Fibroblast of gingiva (primary cell): ENCODE results near the gene PRKCA.
A peak's percentile ranks its signal among the peaks of the same experiment; 100 is the strongest.

Experiments
- DNase-seq: peaks from one replicate; pipeline ENCODE4 v3.0.0-alpha.2; 2011; ENCODE audit warnings: low read depth

The PRKCA gene

DNA sequence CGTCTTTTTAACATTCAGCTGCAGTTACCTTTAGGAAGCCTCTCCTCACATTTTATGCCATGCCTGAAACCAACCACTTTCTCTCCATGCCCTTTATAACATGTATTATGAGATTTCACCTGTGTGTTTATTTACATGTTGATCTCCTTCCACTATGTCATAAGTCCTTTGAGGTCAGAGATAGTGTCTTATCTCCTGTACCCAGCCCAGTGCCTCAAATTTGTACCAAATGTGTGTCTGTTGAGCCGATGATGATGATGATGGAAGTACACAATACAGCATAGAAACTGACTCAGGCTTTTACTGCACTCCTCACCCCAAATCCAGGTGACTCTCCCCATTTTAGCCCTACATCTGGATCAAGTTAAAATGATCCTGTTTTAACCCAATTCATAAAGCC, 353.0 kb downstream of the PRKCA start:
- no peak for DNase-seq

DNA sequence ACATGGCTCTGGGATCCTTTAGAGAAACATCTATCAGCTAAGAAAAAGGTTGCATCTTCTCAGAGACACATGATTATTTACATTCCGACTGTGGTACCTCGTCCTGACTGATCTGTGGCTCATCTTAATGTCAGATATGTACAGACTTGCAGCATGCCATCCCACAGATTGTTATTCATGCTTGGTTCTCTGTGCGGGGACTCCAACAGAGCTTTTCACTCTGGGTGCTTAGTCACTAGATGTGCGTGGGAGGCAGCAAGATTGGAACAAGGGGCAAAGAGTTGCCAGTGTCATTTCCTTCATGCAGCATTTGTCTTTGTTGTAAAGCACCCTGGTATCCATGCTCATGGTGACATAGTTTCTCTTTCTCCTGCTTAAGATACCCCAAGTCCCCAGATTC, 353.4 kb downstream of the PRKCA start:
- DNase-seq, result peak; percentile 28

DNA sequence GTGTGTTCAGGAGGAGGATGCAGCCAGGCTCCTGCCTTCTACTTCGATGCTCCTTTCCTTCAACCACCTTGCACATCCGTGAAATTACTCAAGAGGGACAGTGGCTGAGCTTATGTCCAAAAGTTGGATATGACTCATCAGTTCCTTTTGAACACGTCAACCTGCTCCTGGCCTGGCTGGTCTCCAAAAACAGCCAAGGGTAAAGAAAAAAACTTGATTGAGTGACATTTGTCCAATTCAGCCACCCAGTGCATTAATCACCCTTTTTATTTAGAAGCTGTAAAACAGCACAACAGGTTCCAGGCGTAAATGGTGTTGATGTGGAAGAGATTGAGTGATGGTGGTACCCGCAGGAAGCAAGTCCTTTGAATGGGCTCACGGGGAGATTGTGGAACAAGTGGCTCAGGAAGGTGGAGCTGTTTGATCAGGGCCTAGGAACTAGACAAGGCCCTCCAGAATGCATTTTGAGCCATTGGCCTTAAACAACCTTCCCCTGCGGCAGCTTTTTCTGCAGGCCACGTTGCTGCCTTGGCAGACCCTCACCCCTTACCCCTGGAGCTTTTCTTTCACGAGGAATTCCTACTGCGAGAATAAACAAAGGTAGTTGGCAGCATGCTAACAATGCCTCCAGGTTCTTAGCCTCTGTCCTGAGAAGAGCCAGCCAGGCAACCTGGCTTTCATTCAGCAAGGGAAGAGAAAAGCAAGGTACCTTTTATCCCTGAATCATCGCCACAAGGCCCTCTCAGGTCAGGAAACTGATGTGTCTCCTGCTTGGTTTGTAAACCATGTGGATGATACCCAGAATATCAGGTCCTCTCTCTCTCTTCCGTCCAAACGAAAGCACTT, 359.2 kb downstream of the PRKCA start:
- peak; percentile 18 for DNase-seq

DNA sequence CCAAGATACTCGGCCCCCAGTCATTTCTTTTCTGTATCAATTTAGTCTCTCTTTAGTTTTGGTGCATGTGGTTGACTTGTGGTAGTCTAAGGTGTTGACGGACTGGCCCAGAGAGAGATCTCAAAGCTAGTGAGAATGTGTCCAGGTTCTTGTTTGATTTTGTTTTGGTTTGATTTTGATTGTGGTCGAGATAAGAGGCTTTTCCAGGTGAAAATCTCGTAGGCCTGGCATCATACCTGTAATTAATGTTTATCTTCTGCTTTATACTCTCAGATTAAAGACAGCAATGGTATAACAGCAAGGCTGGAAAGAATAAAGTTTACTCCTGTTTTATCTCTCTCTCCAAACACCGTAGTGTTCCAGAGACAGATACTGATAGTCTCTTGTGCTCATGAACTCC, 360.1 kb downstream of the PRKCA start:
- DNase-seq, result no peak

DNA sequence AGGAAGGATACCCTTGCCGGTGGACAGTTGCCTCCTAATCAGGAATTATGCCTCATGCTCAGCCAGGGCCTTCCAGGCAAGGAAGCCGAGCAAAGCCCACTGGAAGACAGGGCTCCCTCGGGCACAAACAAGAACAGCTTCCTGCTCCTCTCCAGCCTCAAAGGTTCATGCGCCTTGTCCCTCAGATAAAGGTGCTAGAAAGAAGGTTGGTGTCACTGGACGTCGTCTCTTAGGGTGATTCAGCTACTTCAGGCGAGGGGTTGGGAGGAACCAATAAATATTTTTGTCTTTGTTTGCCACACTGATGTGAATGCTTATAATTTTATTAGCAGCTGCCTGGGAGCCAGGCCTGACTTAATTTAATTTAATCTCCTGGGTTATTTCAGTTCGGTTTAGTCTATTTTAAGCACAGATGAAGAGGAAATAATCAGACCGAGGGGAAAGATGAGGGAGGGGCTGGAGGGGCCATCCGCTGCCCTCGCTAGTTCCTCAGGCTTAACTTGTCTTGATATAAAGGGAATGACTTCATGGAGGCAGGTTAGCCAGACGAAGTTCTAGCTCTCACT, 360.7 kb downstream of the PRKCA start:
- no peak for DNase-seq

DNA sequence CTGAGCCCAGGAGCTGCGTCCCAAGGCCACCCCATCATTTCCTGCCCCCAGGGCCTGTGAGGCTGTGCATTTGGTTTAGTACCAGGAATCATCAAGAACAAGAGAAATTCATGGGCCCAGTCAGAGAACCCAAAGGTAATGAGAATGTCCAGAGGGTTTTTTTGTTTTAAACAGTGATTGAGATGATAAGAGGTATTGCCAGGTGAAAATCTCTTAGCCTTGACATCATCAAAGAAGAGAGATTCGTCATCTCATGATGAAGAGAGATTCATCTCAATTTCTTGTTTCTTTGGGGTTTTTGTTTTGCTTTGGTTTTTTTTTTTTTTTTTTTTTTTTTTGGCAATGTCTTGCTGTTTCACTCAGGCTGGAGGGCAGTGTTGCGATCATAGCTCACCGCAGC, 361.9 kb downstream of the PRKCA start:
- DNase-seq, result no peak

DNA sequence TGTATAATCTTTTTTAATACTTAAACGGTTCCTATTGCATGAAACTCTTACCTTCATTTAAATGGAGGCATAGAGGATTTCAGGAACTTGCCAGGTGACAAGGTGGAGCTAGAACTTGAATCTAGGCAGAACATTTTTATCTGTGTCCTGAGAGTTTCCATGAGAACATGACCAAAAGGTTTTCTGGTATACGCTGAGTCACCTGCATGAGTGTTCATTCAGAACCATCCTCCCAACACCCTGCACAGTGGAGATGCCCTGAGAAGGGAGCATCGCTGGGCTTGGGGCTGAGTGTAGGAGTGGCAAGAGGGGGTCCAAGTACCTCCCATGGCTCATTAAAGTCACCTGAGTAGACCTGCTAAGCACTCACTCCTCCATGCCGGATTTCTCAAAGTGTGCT, 362.8 kb downstream of the PRKCA start:
- no peak for DNase-seq

DNA sequence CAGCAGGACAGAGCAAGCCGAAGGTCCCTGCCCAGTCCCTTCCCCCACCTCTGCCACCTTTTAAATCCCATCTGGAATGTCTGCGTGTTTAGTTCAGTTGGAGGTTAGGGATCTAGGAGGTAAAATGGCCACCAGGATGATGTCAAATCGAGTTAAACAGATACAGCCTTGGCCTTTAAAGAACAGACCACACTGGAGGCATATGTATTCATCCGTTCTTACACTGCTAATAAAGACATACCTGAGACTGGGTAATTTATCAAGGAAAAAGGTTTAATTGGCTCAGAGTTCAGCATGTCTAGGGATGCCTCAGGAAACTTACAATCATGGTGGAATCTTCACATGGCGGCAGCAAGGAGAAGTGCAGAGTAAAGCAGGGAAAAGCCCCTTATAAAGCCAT, 364.7 kb downstream of the PRKCA start:
- no peak for DNase-seq

DNA sequence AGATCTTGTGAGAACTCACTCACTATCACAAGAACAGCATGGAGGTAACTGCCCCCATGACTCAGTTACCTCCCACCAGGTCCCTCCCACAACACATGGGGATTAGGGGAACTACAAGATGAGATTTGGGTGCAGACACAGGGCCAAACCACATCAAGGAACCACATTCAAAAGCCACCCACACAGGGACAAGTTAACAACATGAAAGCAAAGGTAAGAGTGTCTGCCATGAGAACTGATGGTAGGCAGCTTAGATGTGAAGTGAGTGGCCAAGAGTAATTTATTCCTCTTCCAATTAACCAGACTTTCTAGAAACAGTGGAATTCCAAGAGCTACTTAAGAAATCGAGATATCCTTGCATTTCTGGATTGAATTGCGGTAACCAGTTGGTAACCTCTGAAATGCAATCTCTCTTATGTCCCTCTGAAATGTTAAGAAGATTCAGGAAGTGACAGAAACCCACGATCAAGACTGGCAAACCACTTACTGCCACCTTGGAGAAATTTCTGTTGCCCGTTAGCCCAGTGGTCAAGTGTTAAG, 365.1 kb downstream of the PRKCA start:
- no peak for DNase-seq

DNA sequence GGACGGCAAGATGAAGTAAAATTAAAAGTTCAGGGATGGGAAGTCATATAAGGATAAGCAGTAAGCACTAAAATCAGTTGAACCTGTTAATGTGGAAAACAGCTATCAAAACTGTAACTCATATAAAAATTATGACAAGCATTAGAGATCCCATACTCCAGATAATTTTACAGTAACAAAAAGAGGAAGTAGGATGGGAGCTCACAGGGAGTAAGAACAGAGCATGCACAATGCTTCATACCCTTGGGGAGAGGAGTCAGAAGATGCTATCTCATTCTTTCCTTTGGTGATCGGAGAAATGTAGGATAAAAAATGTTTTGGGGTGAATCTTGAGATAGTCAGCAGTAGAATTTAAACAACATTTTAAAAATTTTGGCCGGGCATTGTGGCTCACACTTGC, 367.8 kb downstream of the PRKCA start:
- no peak for DNase-seq

DNA sequence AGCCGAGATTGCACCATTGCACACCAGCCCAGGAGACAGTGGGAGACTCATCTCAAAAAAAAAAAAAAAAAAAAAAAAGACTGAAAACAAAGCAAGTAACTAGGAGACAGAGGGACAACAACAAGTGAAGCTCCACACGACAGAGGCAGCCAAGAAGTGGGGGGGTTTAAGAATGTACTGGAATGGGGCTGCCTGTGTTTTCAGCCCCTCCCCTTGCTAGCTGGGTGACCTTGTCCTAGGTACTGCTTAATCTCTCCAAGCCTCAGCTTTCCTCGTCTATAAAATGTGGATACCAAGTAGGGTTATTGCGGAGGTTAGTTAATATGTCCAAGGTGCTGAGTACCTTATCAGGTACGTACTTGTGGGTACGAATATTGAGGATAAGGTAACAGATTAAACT, 368.7 kb downstream of the PRKCA start:
- peak; percentile 25 for DNase-seq

DNA sequence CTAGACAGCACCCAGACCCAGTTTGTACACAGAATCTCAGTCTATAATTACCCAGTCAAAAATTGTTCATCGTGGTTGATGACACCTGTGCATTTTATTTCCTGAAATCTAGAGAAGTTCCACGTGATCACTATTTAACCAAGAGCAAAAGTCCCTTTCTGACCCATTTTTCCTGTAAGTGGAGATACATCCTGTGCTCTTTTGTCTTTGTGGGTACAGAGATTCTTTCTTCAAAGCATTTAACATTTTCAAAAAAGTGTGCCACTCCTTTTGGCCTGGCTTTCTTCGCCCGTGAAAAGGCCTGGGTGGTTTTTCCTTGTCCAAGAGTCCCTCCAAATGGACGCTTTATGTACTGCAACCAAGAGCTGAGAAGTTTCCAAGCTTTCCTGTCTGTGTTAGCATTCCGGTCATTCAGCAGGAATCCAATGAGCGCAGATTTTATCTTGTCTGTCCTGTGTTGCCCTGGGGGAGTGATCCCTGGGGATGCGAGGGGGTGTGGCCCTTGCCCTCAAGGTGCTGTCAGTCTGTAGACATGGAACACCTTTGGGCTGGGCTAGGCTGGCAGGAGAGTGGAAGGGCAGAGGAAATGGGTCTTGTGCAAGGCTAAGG, 371.4 kb downstream of the PRKCA start:
- peak; percentile 70 for DNase-seq

DNA sequence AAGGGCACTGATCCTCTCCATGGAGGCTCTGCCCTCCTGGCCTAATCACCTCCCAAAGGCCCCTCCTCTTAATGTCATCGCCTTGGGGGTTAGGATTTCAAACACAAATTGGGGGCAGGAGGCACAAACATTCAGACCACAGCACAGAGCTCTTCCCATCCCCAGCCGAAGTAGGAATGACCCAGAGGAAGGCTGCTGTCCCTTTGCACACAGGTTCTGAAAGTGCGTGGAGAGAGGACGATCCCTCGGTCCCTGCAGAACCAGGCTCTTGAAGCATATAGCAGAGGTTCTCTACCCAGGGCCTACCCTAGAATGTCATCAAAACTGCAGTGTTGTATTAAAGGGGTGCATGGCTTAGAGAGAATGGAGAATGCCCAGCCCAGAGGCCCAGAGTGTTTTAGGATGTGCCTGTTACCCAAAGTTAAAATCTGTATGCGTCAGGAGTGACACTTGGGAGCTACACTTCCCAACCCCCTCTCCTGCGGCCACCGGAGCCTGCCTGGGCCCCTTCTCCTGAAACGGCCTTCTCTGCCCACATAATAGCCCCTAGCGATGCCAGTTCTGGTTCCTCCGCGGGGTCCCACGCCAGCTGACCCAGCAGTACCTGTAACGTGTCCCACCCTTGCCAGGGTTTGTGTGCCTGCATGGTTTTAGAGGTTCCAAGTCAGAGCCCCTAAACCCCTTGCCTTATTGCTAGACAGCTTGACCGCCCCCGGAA, 373.0 kb downstream of the PRKCA start:
- no peak for DNase-seq

DNA sequence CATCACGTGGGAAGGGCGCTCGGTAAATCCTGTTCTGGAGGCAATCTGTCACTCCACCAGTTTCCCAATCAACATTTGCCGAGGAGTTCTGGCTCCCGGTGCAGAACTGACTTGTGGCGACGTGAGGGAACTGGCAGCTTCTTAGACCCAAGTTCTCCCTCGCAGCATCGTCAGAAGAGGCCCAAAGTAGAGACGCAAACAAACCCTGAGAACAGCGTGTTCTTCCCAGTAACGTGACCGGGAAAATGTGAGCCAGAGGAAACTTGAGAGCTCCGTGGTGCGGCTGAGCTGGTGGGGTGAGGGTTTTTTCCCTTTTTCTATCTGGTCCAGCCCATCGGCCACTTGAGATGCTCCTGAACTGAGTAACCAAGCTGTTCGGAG, 373.6 kb downstream of the PRKCA start:
- DNase-seq, result peak; percentile 98

DNA sequence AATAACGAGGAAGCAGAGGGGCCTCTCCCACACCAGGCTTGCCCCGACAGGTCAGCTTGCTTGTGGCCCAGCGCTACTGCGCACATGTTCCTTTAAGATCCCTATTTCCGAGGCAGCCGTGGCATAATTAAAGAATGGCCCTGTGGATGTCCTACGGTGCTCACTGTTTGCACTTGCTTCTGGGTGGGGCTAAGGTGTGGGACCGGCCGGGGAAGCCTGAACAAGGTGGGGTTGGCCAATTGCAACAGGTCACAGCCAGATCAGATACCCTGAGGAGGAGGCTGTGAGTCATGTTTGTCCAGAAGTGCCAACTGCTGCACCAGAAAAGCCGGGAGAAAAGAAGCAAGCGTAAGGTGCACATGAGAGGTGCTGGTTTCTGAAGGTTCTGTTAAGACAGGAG, 374.0 kb downstream of the PRKCA start:
- peak; percentile 49 for DNase-seq

DNA sequence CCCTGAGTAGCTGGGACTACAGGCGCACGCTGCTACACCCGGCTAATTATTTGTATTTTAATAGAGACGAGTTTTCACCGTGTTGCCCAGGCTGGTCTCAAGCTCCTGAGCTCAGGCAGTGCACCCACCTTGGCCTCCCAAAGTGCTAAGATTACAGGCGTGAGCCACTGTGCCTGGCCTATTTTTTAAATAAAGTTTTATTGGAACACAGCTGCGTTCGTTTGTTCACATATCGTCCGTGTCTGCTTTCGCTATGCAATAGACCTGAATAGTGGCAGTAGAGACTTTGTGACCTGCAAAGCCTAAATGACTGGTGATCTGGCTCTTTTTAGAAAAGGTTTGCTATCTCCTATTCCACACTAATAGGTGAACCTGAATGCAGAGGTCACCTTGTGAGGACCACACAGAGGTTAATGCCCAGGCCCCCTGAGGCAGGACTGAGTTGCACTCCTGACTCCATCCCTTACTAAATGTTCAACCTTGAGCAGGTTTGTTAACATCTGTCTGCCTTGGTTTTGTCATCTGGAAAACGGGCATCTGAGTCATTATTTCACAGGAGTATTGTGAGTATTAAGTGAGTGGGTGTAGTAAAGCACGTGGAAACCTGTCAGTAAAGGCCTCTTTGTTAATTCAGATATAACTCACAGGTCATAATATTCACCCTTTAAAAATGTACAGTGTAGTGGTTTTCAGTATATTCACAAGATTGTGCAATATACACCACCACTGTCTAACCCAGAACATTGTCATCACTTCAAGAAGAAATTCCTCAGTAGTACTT, 375.0 kb downstream of the PRKCA start:
- DNase-seq, result peak; percentile 83

DNA sequence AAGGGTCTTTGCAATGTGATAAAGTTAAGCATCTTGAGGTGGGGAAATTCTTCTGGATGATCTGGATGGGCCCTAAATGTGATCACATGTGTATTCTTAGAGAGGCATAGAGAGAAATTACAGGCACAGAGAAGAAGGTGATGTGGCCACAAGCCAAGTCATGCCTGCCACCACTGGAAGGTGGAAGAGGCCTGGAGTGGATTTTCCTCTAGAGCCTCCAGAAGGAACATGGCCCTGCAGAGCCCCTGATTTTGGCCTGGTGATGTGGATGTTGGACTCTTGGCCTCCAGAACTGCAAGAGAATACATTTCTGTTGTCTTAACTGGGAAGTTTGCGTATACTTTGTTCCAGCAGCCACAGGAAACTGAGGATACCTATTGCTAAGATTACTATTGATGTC, 375.6 kb downstream of the PRKCA start:
- DNase-seq, result no peak

DNA sequence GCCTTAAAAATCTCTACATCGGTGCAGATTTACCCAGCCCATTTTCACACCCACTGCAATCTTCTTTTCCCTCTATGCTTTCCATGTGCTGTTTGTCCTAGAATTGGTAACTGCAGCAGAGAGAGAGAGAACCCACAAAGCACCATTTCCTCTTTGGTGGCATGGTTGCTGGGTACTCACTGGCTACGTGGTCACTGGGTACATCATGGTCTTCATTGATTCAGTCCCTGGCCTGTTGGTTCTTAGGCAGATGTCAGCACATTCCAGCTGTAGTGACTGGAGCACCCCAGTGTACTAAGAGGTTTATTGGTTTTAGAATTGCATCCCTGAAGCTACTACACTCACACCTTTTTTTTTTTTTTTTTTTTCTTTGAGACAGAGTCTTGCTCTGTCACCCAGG, 376.4 kb downstream of the PRKCA start:
- no peak for DNase-seq

DNA sequence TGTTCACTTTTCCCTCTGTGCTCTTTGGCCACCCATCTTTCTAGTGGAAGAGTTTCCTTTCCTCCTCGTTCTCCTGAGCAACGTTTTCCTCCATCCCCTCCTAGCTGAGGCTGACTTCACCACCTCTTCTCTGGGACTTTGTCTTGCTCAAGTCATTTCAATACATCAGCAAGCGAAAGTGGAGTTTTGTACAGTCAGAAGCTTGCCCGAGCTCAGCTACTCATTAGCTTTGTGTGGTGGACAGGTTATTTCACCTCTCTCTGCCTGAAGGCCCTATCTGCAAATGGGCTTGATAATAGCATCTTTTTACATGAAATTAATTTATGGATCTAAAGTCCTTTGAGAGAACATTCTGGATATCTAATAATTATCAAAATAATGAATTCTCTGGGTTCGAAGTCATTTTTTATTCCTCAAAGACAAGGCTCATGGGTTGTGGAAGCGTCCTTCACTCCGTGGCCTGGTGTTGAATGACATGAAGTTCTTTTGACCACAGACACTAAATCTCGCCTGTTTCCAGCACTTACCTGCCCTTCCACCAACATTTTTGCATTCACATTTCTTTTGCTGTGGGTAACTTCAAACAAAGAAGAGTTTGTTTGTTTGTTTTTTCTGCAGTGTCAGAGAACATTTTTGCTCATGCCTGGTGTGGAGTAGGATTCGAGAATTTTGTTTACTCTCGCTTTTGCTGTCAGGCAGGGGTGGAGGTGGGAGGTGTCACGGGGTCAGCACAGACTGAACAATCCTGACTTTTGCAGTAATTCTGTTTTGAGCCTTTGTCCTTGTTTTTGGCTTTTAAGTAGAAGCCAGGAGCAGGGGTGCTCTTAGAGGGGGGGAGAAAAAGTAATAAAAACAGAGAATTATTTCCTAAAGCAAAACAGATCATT, 377.5 kb downstream of the PRKCA start:
- no peak for DNase-seq

DNA sequence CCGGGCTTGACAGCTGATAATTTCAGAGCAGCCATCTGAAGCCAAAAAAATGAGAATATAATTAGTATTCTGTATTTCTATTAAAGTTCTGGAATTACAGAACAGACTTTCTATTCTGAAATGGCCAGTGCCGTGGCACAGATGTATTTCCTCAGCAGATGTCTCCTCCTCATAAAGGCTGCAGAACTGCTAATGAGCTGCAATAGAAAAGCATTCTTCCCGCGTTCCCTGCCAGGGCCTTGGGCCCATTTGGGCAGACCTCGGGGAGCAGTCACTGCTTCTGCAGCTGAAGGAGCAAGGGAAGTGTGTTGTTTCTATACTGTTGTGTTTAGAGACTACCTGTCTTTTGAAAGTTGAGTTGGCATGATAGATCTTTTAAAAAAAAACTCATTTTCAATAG, 379.9 kb downstream of the PRKCA start:
- peak; percentile 28 for DNase-seq

DNA sequence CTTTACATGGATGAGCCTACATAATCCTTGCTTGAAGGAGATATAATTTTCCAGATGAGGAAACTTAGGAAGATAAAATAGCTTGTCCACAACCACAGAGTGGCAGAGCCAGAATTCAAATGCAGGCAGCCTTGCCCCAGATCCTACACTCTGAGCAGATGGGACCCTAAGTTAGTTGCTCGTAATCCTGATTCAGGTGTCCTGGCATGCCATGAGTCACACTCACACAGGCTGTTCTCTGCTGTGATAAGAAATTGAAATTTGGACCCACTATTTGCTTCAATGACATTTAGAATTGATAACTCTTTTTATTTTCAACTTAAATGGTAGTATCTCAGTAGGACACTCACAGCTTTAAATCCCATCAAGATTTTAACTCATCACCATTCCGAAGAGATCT, 381.8 kb downstream of the PRKCA start:
- no peak for DNase-seq
